ENCODE results near the gene STX11.
A peak's percentile ranks its signal among the peaks of the same experiment; 100 is the strongest.
"Not testable (repeated sequence)": the region's sequence is repeated elsewhere in the genome, so short reads cannot be mapped to it uniquely, and the experiment has no call there.

The STX11 gene

DNA sequence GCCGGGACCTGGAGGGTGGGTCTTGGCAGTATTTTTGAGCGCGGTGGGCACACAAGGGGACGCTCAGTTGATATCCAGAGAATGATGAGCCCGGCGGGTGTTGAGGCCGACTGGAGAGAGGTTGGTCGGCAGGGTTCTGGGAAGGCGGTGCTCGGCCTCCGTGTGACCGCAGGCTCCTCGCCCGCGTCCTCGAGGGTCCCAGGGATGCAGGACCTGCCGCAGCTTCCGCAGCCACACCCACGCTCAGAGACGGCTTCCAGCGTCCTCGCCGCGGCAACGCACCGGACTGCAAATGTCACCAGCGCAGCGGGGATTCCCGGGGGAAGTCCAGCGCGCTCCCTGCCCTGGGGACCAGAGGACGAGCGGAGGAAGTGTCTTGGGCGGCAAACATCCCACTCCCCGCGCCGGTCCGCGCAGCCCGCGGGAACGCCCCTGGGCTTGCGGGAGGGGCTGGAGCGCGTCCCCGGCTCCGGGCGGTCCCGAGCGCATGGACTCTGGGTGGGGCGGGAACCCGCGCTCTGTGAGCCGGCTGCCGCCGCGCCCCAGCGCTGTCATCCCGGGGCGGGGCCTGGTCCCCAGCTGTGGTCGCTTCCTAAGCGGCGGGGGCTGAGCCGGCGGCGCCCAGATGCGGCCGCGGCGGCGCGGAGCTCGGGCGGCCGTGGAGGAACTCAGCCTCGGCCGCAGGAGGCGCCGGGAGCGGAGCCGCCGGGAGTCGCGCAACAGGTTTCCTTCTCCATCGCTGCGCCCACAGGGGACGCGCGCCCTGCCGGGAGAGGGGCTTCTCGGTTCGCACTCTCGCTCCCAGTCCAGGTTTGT, at the start of gene STX11:
TSS of gene STX11 (plus strand) at position 624 of the 816 bp plus-strand sequence. CDS start 36,111 bp downstream, outside the sequence.
- DNase-seq = peak; percentile 83

- no peak for DNase-seq
Measured at GRCh38 chr6:144103026-144103563, 47.2 kb upstream of the STX11 start.

DNA sequence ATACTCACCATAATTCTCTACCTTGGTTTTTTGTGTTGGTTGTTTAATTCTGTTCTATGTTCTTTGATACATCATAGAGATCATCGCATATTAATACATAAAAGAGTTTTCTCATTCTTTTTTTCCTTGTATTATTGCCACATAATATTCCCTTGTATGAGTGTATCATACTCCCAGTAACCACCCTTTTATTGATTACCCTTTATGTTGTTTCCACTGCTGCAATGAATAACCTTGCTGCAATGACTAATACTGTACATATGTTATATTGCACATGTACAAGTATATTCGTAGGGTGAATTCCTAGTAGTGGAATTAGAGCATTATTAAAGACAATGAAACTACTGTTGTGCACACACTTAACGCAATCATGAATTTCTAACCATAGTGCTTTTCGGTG, 45.8 kb upstream of the STX11 start:
- no peak for DNase-seq

DNA sequence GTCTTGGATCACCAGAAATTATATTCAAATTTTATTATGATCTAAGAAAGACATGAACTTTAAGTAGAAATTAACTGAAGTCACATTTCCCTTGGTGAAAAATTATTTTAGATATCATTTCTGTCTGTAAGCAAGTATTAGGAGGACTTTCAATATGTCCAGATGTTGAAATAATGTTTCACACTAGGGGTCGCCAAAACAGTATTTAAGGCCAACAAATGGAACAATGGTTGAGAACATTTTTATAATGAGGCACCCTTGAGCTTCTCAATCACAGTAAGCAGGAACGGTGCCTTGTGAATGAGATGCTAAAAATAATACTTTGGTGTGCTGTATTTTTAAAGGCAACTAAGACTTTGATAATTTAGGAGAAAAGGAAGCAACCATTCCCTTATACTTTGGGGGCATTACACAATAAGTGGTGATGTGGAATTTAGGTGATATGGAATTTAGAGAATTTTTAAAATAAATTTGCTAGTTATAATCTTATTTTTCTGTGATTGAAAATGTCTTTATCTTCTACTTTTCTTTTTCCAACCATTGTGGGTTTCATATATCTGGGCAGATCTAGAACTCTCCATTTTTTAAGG, 45.3 kb upstream of the STX11 start:
- DNase-seq = peak; percentile 22

DNA sequence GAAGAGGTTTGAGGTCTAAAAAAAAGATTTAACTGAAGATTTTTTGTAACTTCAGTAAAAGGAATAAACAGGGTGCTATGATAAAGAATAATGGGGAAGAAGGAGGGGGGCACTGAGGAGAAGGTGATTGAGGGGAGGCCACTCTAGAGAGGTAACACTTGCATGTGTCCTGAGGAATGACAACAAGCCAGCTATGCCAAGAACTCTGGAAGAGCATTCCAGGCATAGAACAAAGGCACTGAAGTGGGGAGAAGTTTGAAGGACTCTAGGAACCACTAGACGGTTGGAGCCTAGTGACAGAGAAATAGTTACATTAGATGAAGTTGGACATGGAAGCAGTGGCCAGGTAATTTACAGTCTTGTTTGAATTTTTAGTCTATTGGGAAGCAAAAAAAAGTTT, 44.1 kb upstream of the STX11 start:
- DNase-seq = no peak

DNA sequence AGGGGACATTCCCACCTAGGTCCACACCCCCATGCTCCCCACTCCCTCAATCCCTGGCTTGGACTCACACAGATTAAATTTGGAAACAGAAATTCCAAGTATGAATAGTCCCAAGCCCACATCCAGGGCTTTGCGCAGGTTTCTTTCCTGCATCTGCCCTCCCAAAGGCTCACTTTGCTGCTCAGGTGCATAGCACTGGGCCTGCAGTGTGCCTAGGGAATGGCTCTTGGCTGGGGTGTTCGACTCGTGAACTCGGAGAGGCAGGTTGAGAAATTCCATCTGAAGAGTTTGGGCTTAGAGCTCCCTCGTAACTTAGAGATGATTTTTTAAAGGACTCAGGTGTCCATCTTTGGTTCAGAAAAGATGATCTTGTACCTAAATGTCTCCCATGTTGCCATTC, 40.1 kb upstream of the STX11 start:
- DNase-seq = no peak

GRCh38 chr6:144113366-144113765, 37.0 kb upstream of the STX11 start:
- no peak for DNase-seq

GRCh38 chr6:144115219-144115618, 35.1 kb upstream of the STX11 start:
- DNase-seq = no peak

DNA sequence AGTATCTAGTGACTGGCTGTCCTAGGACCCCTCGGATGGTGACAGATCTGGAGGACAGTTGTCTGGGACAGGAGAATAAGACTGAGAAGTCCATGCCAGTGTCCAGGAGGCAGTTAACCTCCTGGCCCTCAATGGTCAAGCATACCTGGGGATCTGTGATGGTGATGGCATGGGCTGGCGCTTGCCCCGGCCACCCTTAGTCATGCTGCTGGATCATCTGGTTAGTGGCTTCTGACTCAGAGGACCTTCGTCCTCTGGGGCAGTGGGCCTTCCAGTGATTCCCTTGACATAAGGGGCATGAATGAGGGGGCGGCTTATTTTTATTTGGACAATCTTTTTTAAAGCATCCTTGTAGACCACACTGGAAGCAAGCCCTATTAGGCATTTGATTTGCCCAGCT, 30.9 kb upstream of the STX11 start:
- no peak for DNase-seq

DNA sequence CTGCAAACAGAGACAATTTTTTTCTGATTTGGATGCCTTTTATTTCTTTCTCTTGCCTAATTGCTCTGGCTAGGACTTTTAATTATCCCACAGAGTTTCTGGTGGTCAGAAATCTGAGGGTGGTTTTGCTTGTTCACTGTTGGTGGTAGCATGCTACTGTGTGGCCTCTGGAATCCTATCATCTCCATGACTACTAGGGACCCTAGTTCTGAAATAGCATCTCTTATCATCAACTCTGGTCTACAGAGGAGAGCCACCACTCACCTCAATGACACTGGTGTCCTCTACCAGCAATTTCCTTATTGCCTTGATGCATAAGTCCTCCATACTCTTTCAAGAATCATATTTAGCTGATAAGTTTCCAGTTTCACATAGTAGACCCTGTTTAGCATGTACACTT, 27.5 kb upstream of the STX11 start:
- DNase-seq = no peak

DNA sequence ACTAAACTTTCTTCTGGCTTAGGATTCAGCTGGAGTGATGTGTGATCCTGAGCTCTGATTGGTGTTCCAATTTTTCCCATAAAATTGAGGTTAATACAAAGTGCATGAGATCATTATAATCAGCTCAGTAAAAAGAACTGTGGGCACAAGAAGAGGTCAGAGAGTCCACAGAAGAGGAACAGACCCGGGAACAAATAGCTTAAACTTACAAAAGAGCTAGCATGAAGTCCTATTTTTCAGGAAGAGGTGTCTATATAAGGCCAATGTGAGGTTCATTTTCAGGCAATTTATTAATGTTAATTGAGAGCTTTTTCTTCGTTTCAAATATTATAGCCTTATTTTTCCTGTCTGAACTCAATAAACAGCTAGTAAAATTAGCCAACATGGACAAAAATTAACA, 26.9 kb upstream of the STX11 start:
- no peak for DNase-seq

- no peak for DNase-seq
Measured at GRCh38 chr6:144123836-144124235, 26.5 kb upstream of the STX11 start.

DNA sequence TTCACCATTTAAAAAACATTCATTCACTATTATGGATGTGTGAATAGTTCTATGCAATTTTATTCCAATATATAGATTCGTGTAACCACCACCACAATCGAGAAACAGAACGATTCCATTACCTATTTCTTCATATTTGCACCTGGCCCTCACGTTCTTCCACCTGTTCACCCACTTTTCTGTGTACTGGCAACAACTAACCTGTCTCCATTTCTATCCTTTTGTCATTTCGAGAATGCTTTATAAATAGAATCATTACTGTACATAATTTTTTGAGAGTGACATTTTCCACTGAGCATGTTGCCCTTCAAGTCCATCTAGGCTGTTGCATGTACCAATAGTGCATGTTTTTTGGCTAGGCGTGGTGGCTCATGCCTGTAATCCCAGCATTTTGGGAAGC, 23.2 kb upstream of the STX11 start:
- DNase-seq = no peak

- DNase-seq = no peak
Measured at GRCh38 chr6:144129469-144129868, 20.8 kb upstream of the STX11 start.

DNA sequence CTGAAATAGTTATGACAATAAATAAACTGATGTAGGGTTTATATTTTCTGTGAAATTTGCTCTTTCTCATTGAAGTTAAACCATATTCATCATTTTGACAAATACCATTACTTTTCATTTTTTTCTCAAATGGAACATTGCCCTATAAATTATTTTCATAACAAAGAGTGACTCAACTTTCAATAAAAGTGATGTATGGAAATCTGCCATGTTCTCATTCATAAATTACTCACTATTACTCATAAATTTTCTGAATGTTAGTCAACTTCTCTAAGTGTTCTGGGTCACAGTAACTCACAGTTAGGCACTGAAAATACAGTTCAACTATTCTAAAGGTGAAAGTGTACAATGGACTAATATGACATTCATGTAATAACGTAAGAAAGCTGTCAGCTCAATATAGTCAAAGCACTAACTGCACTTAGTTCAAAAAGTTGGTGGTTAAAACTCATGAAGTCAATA, 19.0 kb upstream of the STX11 start:
- no peak for DNase-seq

DNA sequence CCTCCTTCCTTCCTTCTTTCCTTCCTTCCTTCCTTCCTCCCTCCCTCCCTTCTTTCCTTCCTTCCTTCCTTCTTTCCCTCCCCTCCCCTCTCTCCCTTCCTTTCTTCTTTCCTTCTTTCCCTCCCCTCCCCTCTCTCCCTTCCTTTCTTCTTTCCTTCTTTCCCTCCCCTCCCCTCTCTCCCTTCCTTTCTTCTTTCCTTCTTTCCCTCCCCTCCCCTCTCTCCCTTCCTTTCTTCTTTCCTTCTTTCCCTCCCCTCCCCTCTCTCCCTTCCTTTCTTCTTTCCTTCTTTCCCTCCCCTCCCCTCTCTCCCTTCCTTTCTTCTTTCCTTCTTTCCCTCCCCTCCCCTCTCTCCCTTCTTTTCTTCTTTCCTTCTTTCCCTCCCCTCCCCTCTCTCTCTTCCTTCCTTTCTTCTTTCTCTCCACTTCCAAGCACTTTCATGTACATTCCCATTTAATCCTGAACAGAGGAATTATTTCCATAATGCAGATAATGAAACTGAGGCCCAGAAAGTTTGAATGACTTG, 18.1 kb upstream of the STX11 start:
- not testable (repeated sequence) for DNase-seq

GRCh38 chr6:144133225-144133821, 17.0 kb upstream of the STX11 start:
- DNase-seq = no peak

DNA sequence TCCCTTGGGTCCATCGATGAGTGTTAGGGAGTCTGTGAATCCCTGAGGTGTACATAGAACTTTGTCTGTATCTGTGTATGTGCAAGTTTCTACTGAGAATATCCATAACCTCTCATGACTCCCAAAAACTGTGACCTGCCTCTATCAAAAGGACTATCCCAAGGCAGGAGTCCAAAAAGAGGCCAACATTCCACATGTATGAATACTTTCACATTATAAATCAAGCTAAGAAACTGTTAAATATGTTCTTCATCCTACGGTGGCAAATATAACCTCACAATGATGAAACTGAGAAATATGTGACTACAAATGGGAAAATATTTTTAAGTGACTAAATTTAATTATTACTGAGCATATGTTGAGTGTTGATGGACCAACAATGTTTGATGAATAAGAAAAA, 16.1 kb upstream of the STX11 start:
- DNase-seq = no peak

GRCh38 chr6:144134737-144135136, 15.6 kb upstream of the STX11 start:
- DNase-seq = no peak

DNA sequence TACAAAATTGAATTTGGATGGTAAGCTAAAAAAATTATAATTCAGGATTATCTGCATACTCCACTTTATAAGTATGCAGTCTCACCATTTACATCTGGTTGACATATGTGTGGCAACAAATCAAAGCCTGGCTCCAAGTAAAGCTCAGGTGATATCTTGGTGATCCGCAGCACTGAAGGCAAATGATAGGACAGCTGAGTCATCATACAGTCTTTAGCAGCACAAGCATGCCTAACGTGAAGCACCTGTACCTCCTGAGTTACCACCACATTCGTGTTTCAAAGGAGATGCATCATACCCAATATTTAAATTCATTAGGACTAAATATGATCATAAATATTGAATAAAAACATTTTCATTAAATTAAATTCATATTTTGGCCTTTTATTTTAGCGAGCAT, 11.8 kb upstream of the STX11 start:
- no peak for DNase-seq

DNA sequence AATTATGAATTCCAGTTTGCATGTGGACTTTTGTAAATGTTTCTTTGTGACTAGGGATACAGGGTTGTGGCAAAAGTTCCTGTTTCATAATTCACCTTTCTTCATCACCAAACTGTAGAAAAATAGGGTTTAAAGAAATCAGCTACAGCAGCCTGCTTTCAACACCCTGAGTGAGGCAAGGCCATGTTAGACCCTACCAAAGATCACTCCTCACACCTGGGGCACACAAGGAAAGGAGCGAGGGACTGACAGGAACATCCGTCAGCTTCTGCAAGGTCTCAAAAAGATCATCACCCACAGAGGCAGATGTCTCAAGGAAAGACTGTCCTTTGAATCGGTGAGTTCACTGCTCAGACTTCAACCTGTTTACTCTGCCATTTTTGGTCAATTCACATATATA, 10.5 kb upstream of the STX11 start:
- no peak for DNase-seq

- no peak for DNase-seq
Measured at GRCh38 chr6:144140867-144141266, 9.4 kb upstream of the STX11 start.

GRCh38 chr6:144141470-144141869, 8.8 kb upstream of the STX11 start:
- DNase-seq = no peak

DNA sequence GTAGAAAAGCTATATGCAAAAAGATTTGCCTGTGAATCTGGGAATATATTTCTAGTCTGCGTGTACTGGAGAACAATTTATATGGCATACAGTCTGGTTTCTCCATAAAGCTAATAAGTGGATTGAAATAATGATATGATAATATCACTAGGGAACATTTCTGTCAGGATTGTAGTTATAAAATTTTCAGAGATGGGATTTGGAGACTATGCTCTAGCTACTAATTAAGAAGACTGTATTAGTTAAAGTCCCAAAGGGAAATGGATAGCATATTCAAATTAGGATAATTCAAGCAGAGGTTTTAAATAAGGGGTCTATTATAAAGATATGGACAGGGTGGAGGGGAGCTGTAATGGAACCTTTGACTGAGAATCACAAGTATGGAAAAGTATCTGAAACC, 7.2 kb upstream of the STX11 start:
- no peak for DNase-seq

Data from activated CD4-positive, alpha-beta T cell treated with anti-CD3 and anti-CD28 coated beads for 48 hours (primary cell).